ENCODE measurements around the gene CD274. TPM values are rescaled to one million over a fixed set of nuclear protein-coding genes. Genes with fewer than 3 reads are reported as not detected.

Gene CD274
- total RNA-seq, 1 donor from 2014 or later, result 2.2 TPM

DNA sequence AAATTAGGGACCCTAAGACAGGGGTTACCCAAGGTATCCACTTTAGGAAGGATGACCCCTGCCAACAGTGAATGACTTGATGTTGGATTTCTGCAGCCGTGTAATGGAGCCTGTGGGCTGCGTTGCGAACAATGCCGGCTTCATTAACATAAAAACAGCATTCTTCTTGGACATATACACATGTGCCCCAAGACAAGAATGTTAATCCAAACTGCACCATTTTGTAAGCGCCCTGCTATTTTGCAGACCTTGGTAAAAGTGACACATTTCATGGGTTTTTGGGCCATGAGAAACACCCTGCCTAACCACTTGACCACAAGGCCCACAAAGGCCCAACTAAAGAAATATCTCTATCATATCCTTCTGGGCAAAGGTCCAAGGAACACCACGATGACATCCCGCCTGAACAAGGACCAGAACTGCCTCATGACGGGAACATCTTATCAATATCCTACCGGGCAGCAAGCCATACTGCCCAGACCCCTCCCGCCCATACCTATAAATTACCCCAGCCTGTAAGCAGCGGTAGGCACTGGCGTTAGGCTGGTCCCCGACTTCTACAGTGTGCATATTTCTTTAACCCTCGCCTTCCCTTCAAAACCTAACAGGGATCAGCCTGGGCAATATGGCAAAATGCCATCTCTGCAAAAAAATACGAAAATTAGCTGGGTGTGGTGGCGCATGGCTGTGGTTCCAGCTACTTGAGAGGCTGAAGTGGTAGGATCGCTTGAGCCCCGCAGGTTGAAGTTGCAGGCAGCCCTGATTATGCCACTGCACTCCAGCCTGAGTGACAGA lies 50.3 kb downstream of the CD274 start:
- no peaks in the 10 kb centered on the region for H3K9me3 ChIP-seq
- no peaks in the 10 kb centered on the region for H3K36me3 ChIP-seq
- DNase-seq (ENCODE audit: extremely low spot score in 2 of 2), result no peak
- no peaks in the 10 kb centered on the region for H3K27me3 ChIP-seq
- no peaks in the 10 kb centered on the region for H3K4me1 ChIP-seq
- H3K4me3 ChIP-seq, result no peak overlapping the region
- intact Hi-C loops (cut with DNase I), result no loop called here
- H3K27ac ChIP-seq, result no peak overlapping the region
- TF ChIP-seq, protein P1, sequence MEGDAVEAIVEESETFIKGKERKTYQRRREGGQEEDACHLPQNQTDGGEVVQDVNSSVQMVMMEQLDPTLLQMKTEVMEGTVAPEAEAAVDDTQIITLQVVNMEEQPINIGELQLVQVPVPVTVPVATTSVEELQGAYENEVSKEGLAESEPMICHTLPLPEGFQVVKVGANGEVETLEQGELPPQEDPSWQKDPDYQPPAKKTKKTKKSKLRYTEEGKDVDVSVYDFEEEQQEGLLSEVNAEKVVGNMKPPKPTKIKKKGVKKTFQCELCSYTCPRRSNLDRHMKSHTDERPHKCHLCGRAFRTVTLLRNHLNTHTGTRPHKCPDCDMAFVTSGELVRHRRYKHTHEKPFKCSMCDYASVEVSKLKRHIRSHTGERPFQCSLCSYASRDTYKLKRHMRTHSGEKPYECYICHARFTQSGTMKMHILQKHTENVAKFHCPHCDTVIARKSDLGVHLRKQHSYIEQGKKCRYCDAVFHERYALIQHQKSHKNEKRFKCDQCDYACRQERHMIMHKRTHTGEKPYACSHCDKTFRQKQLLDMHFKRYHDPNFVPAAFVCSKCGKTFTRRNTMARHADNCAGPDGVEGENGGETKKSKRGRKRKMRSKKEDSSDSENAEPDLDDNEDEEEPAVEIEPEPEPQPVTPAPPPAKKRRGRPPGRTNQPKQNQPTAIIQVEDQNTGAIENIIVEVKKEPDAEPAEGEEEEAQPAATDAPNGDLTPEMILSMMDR (IDR thresholded peaks at IDR 0.05), result no peak
- no peak for TF ChIP-seq POLR2AphosphoS5 (IDR thresholded peaks at IDR 0.05; ENCODE audit: insufficient read depth in 1 of 2, low read depth in 1 of 2)
- no peak for TF ChIP-seq POLR2A (IDR thresholded peaks at IDR 0.05)

DNA sequence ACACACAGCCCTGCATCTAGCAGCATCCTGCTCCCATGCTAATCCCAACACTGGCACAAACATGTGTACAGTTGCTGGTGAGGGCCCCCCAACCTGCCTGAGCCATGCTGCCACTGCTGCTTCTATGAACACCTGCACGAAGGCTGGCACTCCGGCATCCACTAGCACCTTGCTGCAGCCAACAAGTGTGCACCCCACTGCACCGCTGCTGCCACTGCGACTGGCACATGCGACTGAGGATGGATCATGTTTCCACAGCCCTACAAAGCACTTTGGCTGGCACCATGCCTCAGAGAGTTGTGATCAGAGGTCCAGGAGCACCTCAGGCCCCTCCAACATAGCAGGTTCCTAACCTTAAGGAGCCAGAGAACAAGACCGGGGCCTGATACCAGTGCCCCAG lies 52.2 kb downstream of the CD274 start:
- Histone ChIP-seq H3K27ac (no peak overlapping the region), H3K4me1 (no peaks in the 10 kb centered on the region), H3K4me3 (no peak overlapping the region), H3K27me3 (no peaks in the 10 kb centered on the region), H3K9me3 (no peaks in the 10 kb centered on the region), H3K36me3 (no peaks in the 10 kb centered on the region)
- intact Hi-C loops (cut with DNase I), result no loop called here
- TF ChIP-seq POLR2A (IDR thresholded peaks at IDR 0.05) (no peak), POLR2AphosphoS5 (IDR thresholded peaks at IDR 0.05; ENCODE audit: insufficient read depth in 1 of 2, low read depth in 1 of 2) (no peak)
- TF ChIP-seq, protein P1 (IDR thresholded peaks at IDR 0.05), result no peak
- DNase-seq (ENCODE audit: extremely low spot score in 2 of 2), result no peak

DNA sequence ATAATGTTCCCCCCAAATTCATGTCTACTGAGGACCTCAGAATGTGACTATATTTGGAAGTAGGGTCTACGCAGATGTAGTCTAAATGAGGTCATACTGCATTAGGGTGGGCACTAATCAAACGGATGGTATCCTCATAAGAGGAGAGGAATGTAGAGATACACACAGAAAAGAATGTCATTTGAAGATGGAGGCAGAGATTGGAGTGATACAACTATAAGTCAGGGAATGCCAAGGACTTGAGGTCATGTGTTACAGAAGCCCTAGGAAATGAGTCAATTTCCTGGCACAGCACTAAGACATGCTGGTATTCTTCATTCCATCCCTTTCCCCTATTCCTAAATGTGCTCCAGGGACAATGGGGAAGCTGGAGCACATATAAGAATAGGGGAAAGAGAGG lies 59.2 kb downstream of the CD274 start:
- no peak overlapping the region for H3K4me3 ChIP-seq
- peak overlapping the region; percentile 84 for H3K27ac ChIP-seq
- H3K4me1 ChIP-seq, result peaks cover 33% of the 10 kb centered on the region
- intact Hi-C loops (cut with DNase I), result no loop called here
- no peaks in the 10 kb centered on the region for H3K27me3 ChIP-seq
- DNase-seq (ENCODE audit: extremely low spot score in 2 of 2), result no peak
- TF ChIP-seq POLR2A (IDR thresholded peaks at IDR 0.05) (no peak), POLR2AphosphoS5 (IDR thresholded peaks at IDR 0.05; ENCODE audit: insufficient read depth in 1 of 2, low read depth in 1 of 2) (no peak)
- TF ChIP-seq, protein P1 (IDR thresholded peaks at IDR 0.05), result no peak
- no peaks in the 10 kb centered on the region for H3K36me3 ChIP-seq
- no peaks in the 10 kb centered on the region for H3K9me3 ChIP-seq

DNA sequence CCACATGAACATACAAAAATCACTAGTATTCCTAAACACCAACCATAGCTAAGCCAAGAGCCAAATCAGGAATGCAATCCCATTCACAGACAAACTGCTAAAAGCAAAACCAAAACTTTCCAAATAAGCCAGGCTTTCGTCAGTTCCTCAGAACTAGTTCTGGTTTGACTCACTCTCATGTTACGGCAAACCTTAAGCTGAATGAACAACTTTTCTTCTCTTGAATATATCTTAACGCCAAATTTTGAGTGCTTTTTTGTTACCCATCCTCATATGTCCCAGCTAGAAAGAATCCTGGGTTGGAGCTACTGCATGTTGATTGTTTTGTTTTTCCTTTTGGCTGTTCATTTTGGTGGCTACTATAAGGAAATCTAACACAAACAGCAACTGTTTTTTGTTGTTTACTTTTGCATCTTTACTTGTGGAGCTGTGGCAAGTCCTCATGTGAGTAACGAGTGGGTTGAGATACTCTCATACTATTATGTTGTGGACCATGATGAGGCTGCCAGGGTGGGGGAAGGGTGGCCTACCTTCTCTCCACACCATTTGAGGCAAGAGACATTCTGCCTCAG lies 60.1 kb downstream of the CD274 start, which contains the start of gene PDCD1LG2:
TSS of gene PDCD1LG2 (plus strand) at position 172 of the 572 bp plus-strand sequence. CDS start 12,016 bp downstream, outside the sequence.
- intact Hi-C loops (cut with DNase I), result no loop called here
- no peaks in the 10 kb centered on the region for H3K36me3 ChIP-seq
- peaks cover 33% of the 10 kb centered on the region for H3K4me1 ChIP-seq
- TF ChIP-seq POLR2AphosphoS5 (IDR thresholded peaks at IDR 0.05; ENCODE audit: insufficient read depth in 1 of 2, low read depth in 1 of 2), result peak in 1 of 2 donors; percentile 36
- no peak for TF ChIP-seq POLR2A (IDR thresholded peaks at IDR 0.05)
- TF ChIP-seq, protein P1 (IDR thresholded peaks at IDR 0.05), result no peak
- no peak for DNase-seq (ENCODE audit: extremely low spot score in 2 of 2)
- peak within 1 kb of the TSS; percentile 35 to 36 for H3K4me3 ChIP-seq
- H3K27me3 ChIP-seq, result no peaks in the 10 kb centered on the region
- peak within 1 kb of the TSS; percentile 84 for H3K27ac ChIP-seq
- H3K9me3 ChIP-seq, result no peaks in the 10 kb centered on the region

DNA sequence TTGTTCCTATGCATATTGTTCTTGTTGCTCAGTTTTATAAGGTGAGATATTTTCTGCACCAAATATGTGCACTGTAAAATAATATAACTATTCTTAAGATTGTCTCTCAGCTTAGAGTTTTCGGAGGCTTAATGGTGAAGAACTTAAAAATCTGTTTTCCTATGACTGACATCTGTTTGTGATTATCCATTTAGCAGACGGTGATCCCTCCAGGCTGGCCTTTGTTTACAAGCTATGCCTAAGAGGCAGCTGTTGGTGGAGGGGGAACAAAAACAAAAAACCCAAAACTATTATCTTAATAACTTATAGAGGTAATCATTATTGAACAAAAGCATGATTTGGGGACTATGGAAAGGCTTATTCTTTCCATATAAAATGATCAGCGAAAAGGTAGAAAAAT lies 60.6 kb downstream of the CD274 start:
- intact Hi-C loops (cut with DNase I), result no loop called here
- TF ChIP-seq POLR2AphosphoS5 (IDR thresholded peaks at IDR 0.05; ENCODE audit: insufficient read depth in 1 of 2, low read depth in 1 of 2) (no peak), POLR2A (IDR thresholded peaks at IDR 0.05) (no peak)
- TF ChIP-seq, protein P1 (IDR thresholded peaks at IDR 0.05), result no peak
- Histone ChIP-seq H3K4me3 (peak overlapping the region; percentile 35 to 36), H3K36me3 (no peaks in the 10 kb centered on the region), H3K4me1 (peaks cover 33% of the 10 kb centered on the region), H3K27me3 (no peaks in the 10 kb centered on the region), H3K27ac (peak overlapping the region; percentile 84), H3K9me3 (no peaks in the 10 kb centered on the region)
- DNase-seq (ENCODE audit: extremely low spot score in 2 of 2), result no peak

Measured in vagina (tissue), 2 donors.